Endothelial cell of umbilical vein (primary cell): ENCODE measurements around the gene KAT2B. TPM values are rescaled to one million over a fixed set of nuclear protein-coding genes. Genes with fewer than 3 reads are reported as not detected.

Experiments
- BruUV-seq: library from RNA; stranded (reverse); fragments of 400-500 nt; replicated peaks from 2 replicates; lab custom pipeline; 2021; lab: Mats Ljungman, UMichigan
- CTCF ChIA-PET: fragments of 300-600, 350-600 bp; sonication (Branson Sonifier 250); formaldehyde crosslinking; loops from one replicate; lab custom pipeline; 2021; ENCODE audit warnings: antibody characterized with exemption, inconsistent platforms; lab: Charles Lee
- POLR2A ChIA-PET: fragments of 300-600, 350-600 bp; sonication (Branson Sonifier 250); formaldehyde crosslinking; loops from one replicate; lab custom pipeline; 2021; ENCODE audit warnings: antibody characterized with exemption, inconsistent platforms; lab: Charles Lee
- DNase-seq: peaks from one replicate; pipeline ENCODE4 v3.0.0-alpha.2; 2011; ENCODE audit warnings: low read depth, low spot score
- FAIRE-seq: peaks from 2 replicates; lab custom pipeline; 2011; peaks lifted over from hg19 to GRCh38; lab: Jason Lieb, UNC
- H2AFZ ChIP-seq: 2 replicates; pipeline ENCODE4 v1.6.0; 2012; ENCODE audit warnings: low read depth, low read length, control low read depth, inconsistent platforms
- H3K27ac ChIP-seq: 2 replicates; pipeline ENCODE4 v1.5.1; 2011; ENCODE audit warnings: low read depth, mild to moderate bottlenecking, control low read depth, low read length, moderate library complexity; ENCODE audit not compliant: insufficient read depth
- H3K27me3 ChIP-seq, 2 experiments: 2 replicates each; pipeline versions ENCODE4 v1.6.0 to v1.6.1; 2011; ENCODE audit warnings: low read length in 2 of 2, mixed read lengths in 1 of 2; ENCODE audit not compliant: control insufficient read depth in 2 of 2, insufficient read depth in 2 of 2
- H3K36me3 ChIP-seq, 2 experiments: 2 replicates in 1 of 2; 3 replicates in 1 of 2; pipeline ENCODE4 v1.5.1; 2011; ENCODE audit warnings: low read length in 2 of 2, mild to moderate bottlenecking in 1 of 2, moderate library complexity in 1 of 2; ENCODE audit not compliant: control insufficient read depth in 2 of 2, insufficient read depth in 2 of 2; ENCODE audit errors: extremely low read depth in 1 of 2
- H3K4me1 ChIP-seq: 3 replicates; pipeline ENCODE4 v1.5.1; 2011; ENCODE audit warnings: mild to moderate bottlenecking, low read length; ENCODE audit not compliant: control insufficient read depth, insufficient read depth; ENCODE audit errors: extremely low read depth
- H3K4me2 ChIP-seq: 2 replicates; pipeline ENCODE4 v1.6.1; 2011; ENCODE audit warnings: low read length, control low read depth, mixed read lengths; ENCODE audit not compliant: insufficient read depth
- H3K4me3 ChIP-seq, 3 experiments: fragments of 200-600 bp in 1 of 3; sonication (generic), shearing (Covaris generic) in 1 of 3; replicated peaks in 1 of 3; 2 replicates each; pipeline ENCODE4 v1.5.1; 2011 to 2016; ENCODE audit warnings: control low read depth in 3 of 3, low read length in 3 of 3, mild to moderate bottlenecking in 2 of 3, inconsistent platforms in 1 of 3, low read depth in 1 of 3, moderate library complexity in 1 of 3; ENCODE audit not compliant: insufficient read depth in 1 of 3
- H3K79me2 ChIP-seq: 2 replicates; pipeline ENCODE4 v1.6.0; 2012; ENCODE audit warnings: low read length, inconsistent platforms; ENCODE audit not compliant: control insufficient read depth, insufficient read depth
- H3K9ac ChIP-seq: replicated peaks from 2 replicates; pipeline ENCODE3; 2011; ENCODE audit warnings: low read length, control low read depth; ENCODE audit not compliant: insufficient read depth; ENCODE audit errors: extremely low read depth
- H3K9me1 ChIP-seq: replicated peaks from 3 replicates; pipeline ENCODE4 v1.6.0; 2011; ENCODE audit warnings: mild to moderate bottlenecking, low read length; ENCODE audit not compliant: control insufficient read depth, insufficient read depth; ENCODE audit errors: extremely low read depth
- H3K9me3 ChIP-seq: replicated peaks from 2 replicates; pipeline ENCODE4 v1.5.1; 2012; ENCODE audit warnings: low read length, inconsistent platforms; ENCODE audit not compliant: control insufficient read depth, insufficient read depth
- H4K20me1 ChIP-seq: replicated peaks from 2 replicates; pipeline ENCODE3; 2011; ENCODE audit warnings: mild to moderate bottlenecking, low read length; ENCODE audit not compliant: control insufficient read depth, insufficient read depth; ENCODE audit errors: extremely low read depth
- EZH2 ChIP-seq: IDR thresholded peaks from 2 replicates; pipeline ENCODE4 v1.6.1; 2012; ENCODE audit warnings: borderline replicate concordance, low read depth, mild to moderate bottlenecking, moderate library complexity, low read length, inconsistent platforms; ENCODE audit not compliant: severe bottlenecking
- FOS ChIP-seq: IDR thresholded peaks from 2 replicates; pipeline ENCODE4 v1.6.1; 2011; ENCODE audit warnings: mild to moderate bottlenecking, low read length, moderate library complexity, borderline replicate concordance; ENCODE audit not compliant: insufficient read depth
- GATA2 ChIP-seq: IDR thresholded peaks from 2 replicates; pipeline ENCODE4 v1.7.0; 2011; ENCODE audit warnings: low read depth, mild to moderate bottlenecking, moderate library complexity, mixed read lengths, low read length; ENCODE audit not compliant: insufficient read length, insufficient read depth
- JUN ChIP-seq: IDR thresholded peaks from 2 replicates; pipeline ENCODE4 v1.6.1; 2011; ENCODE audit warnings: borderline replicate concordance, low read depth; ENCODE audit not compliant: insufficient read length, insufficient read depth
- MYC ChIP-seq: IDR thresholded peaks from one replicate; pipeline ENCODE4 v1.6.1; 2011; ENCODE audit warnings: mild to moderate bottlenecking, low read depth, low read length
- POLR2A ChIP-seq: IDR thresholded peaks from 2 replicates; pipeline ENCODE4 v1.6.1; 2012; ENCODE audit warnings: low read depth, mild to moderate bottlenecking, control low read depth, low read length
- POLR2AphosphoS5 ChIP-seq: IDR thresholded peaks from 2 replicates; pipeline ENCODE4 v1.6.1; 2012; ENCODE audit warnings: low read depth, mild to moderate bottlenecking, control low read depth, low read length, moderate library complexity; ENCODE audit not compliant: insufficient read depth
- dilution Hi-C: fragments of 300-500 bp; cut with MboI; formaldehyde crosslinking; loops from one replicate; pipeline ENCODE4 v1.15.0; 2019; ENCODE audit warnings: low sequenced_read_pairs; ENCODE audit not compliant: extremely low pct_ligation_motif_present
- intact Hi-C: fragments of 100-400 bp; cut with micrococcal nuclease; formaldehyde crosslinking; loops from one replicate; pipeline ENCODE4 v1.10.0; 2022
- polyA plus RNA-seq, 4 experiments: library from polyadenylated mRNA; depleted of rRNA in 3 of 4; stranded (reverse) in 3 of 4; unstranded in 1 of 4; fragments of >200 nt; gene quantifications; 2 replicates each; pipeline versions ENCODE4 v1.2.1 to v1.2.3, GENCODE V29; 2011 to 2012; ENCODE audit warnings: missing spikeins in 1 of 4
- total RNA-seq: library from RNA; stranded (reverse); gene quantifications from 2 replicates; pipeline ENCODE4 v1.2.3, GENCODE V29; 2021
- TF ChIP-seq, protein P1 (sequence below): IDR thresholded peaks from 2 replicates; pipeline ENCODE4 v1.6.1; 2011; ENCODE audit not compliant: insufficient read depth, insufficient read length
- TF ChIP-seq, protein P2 (sequence below), 2 donors: IDR thresholded peaks; 1 replicate in 1 of 2; 2 replicates in 1 of 2; pipeline ENCODE4 v1.5.1; 2011; ENCODE audit warnings: low read length in 2 of 2, mild to moderate bottlenecking in 2 of 2, moderate library complexity in 2 of 2, control low read depth in 1 of 2, inconsistent platforms in 1 of 2, low read depth in 1 of 2; ENCODE audit not compliant: insufficient read depth in 1 of 2; ENCODE audit errors: extremely low read depth in 1 of 2

KAT2B gene
- total and polyA plus RNA-seq, 2 donors (not counting 3 experiments of a cell fraction or from before 2014, with no cell fraction given), result 2.6 to 11.0 TPM

DNA sequence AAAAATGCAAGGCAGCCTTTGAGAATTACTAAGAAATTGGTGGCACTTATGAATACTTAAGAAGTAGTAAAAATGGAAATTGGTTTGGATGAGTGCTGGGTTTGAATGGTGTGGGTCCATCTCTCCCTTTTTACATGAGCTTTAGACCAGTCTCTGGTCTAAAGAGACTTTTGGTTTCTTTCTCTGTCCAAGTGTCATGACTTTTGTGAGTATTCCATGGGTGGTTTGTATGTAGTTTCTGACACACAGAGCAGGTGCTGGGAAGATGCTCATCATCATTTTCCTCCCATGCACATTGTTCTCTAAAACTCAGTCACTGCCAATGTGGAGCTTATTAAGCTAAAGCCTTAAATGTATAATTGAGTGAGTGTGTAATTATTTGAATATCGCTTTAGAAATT lies 63.5 kb downstream of the KAT2B start:
- no peaks in the 10 kb centered on the region for H3K36me3 ChIP-seq
- no peaks in the 10 kb centered on the region for H3K27me3 ChIP-seq
- H2AFZ ChIP-seq, result no peak overlapping the region
- ChIA-PET CTCF (interaction anchor here (2.2 kb wide), 1 partner anchor 11 kb away, joined by 5 read pairs; no protein-coding TSS in a partner anchor), POLR2A (no interaction called here)
- no peak overlapping the region for H3K4me3 ChIP-seq
- no peak overlapping the region for H3K9ac ChIP-seq
- H3K9me3 ChIP-seq, result no peaks in the 10 kb centered on the region
- dilution Hi-C loops, result no loop called here
- TF ChIP-seq FOS (no peak), MYC (no peak), GATA2 (no peak), EZH2 (no peak), JUN (no peak), POLR2A (no peak), POLR2AphosphoS5 (no peak)
- TF ChIP-seq, protein P1, sequence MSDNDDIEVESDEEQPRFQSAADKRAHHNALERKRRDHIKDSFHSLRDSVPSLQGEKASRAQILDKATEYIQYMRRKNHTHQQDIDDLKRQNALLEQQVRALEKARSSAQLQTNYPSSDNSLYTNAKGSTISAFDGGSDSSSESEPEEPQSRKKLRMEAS, result no peak
- TF ChIP-seq, protein P2, sequence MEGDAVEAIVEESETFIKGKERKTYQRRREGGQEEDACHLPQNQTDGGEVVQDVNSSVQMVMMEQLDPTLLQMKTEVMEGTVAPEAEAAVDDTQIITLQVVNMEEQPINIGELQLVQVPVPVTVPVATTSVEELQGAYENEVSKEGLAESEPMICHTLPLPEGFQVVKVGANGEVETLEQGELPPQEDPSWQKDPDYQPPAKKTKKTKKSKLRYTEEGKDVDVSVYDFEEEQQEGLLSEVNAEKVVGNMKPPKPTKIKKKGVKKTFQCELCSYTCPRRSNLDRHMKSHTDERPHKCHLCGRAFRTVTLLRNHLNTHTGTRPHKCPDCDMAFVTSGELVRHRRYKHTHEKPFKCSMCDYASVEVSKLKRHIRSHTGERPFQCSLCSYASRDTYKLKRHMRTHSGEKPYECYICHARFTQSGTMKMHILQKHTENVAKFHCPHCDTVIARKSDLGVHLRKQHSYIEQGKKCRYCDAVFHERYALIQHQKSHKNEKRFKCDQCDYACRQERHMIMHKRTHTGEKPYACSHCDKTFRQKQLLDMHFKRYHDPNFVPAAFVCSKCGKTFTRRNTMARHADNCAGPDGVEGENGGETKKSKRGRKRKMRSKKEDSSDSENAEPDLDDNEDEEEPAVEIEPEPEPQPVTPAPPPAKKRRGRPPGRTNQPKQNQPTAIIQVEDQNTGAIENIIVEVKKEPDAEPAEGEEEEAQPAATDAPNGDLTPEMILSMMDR (IDR thresholded peaks at IDR 0.05; ENCODE audit: extremely low read depth in 1 of 2, insufficient read depth in 1 of 2, low read depth in 1 of 2, low read length in 2 of 2), result no peak
- intact Hi-C loops, result no loop called here
- no peaks in the 10 kb centered on the region for H3K9me1 ChIP-seq
- no TSS peak for BruUV-seq
- no peaks in the 10 kb centered on the region for H4K20me1 ChIP-seq
- DNase-seq (no peak), FAIRE-seq (no peak)
- no peaks in the 10 kb centered on the region for H3K79me2 ChIP-seq
- no peaks in the 10 kb centered on the region for H3K4me1 ChIP-seq
- no peak overlapping the region for H3K4me2 ChIP-seq
- no peak overlapping the region for H3K27ac ChIP-seq
